Activated naive CD8-positive, alpha-beta T cell (primary cell): Measurements from ENCODE around the gene PAK5.

ENCODE experiments used
- H3K27ac Mint-ChIP-seq: one replicate; pipeline ENCODE4 v1.8.0; 2021; ENCODE audit warnings: mixed read lengths
- H3K27me3 Mint-ChIP-seq: one replicate; pipeline ENCODE4 v1.8.0; 2021; ENCODE audit warnings: mixed read lengths
- H3K36me3 Mint-ChIP-seq: one replicate; pipeline ENCODE4 v1.8.0; 2021; ENCODE audit warnings: mixed read lengths
- H3K4me1 Mint-ChIP-seq: one replicate; pipeline ENCODE4 v1.8.0; 2021; ENCODE audit warnings: low read depth, mixed read lengths
- H3K4me3 Mint-ChIP-seq: one replicate; pipeline ENCODE4 v1.8.0; 2021; ENCODE audit warnings: mild to moderate bottlenecking, mixed read lengths
- H3K9me3 Mint-ChIP-seq: one replicate; pipeline ENCODE4 v1.8.0; 2021; ENCODE audit warnings: low read depth, mixed read lengths

PAK5 gene

GRCh38 chr20:9743871-9744270 lies 95.0 kb downstream of the PAK5 start:
- Mint-ChIP-seq H3K4me3 (no peak overlapping the region), H3K27ac (no peak overlapping the region), H3K36me3 (no peaks in the 10 kb centered on the region), H3K9me3 (peaks cover 10% of the 10 kb centered on the region), H3K27me3 (no peaks in the 10 kb centered on the region), H3K4me1 (no peaks in the 10 kb centered on the region)

- Mint-ChIP-seq H3K27ac (no peak overlapping the region), H3K4me1 (no peaks in the 10 kb centered on the region), H3K4me3 (no peak overlapping the region), H3K36me3 (no peaks in the 10 kb centered on the region), H3K9me3 (peaks cover 10% of the 10 kb centered on the region), H3K27me3 (no peaks in the 10 kb centered on the region)
Observed at GRCh38 chr20:9742821-9743220, 96.1 kb downstream of the PAK5 start.

GRCh38 chr20:9741996-9742395 lies 96.9 kb downstream of the PAK5 start:
- H3K4me1 Mint-ChIP-seq: no peaks in the 10 kb centered on the region
- H3K9me3 Mint-ChIP-seq: peaks cover 13% of the 10 kb centered on the region
- H3K36me3 Mint-ChIP-seq: no peaks in the 10 kb centered on the region
- no peak overlapping the region for H3K4me3 Mint-ChIP-seq
- H3K27me3 Mint-ChIP-seq: no peaks in the 10 kb centered on the region
- H3K27ac Mint-ChIP-seq: no peak overlapping the region

GRCh38 chr20:9740486-9740885 lies 98.4 kb downstream of the PAK5 start:
- no peaks in the 10 kb centered on the region for H3K27me3 Mint-ChIP-seq
- H3K4me1 Mint-ChIP-seq: no peaks in the 10 kb centered on the region
- no peaks in the 10 kb centered on the region for H3K36me3 Mint-ChIP-seq
- H3K9me3 Mint-ChIP-seq: peaks cover 14% of the 10 kb centered on the region
- no peak overlapping the region for H3K4me3 Mint-ChIP-seq
- no peak overlapping the region for H3K27ac Mint-ChIP-seq

GRCh38 chr20:9739991-9740390 lies 98.9 kb downstream of the PAK5 start:
- no peaks in the 10 kb centered on the region for H3K36me3 Mint-ChIP-seq
- H3K27ac Mint-ChIP-seq: no peak overlapping the region
- no peak overlapping the region for H3K4me3 Mint-ChIP-seq
- no peaks in the 10 kb centered on the region for H3K27me3 Mint-ChIP-seq
- H3K4me1 Mint-ChIP-seq: no peaks in the 10 kb centered on the region
- H3K9me3 Mint-ChIP-seq: peaks cover 14% of the 10 kb centered on the region

GRCh38 chr20:9736373-9736772 lies 102.5 kb downstream of the PAK5 start:
- H3K9me3 Mint-ChIP-seq: peaks cover 8% of the 10 kb centered on the region
- no peaks in the 10 kb centered on the region for H3K4me1 Mint-ChIP-seq
- no peaks in the 10 kb centered on the region for H3K36me3 Mint-ChIP-seq
- no peaks in the 10 kb centered on the region for H3K27me3 Mint-ChIP-seq
- H3K27ac Mint-ChIP-seq: no peak overlapping the region
- no peak overlapping the region for H3K4me3 Mint-ChIP-seq

GRCh38 chr20:9723501-9724202 lies 115.2 kb downstream of the PAK5 start:
- no peak overlapping the region for H3K4me3 Mint-ChIP-seq
- no peak overlapping the region for H3K27ac Mint-ChIP-seq
- H3K27me3 Mint-ChIP-seq: no peaks in the 10 kb centered on the region
- H3K36me3 Mint-ChIP-seq: no peaks in the 10 kb centered on the region
- H3K9me3 Mint-ChIP-seq: no peaks in the 10 kb centered on the region
- no peaks in the 10 kb centered on the region for H3K4me1 Mint-ChIP-seq

- Mint-ChIP-seq H3K4me1 (no peaks in the 10 kb centered on the region), H3K36me3 (no peaks in the 10 kb centered on the region), H3K27me3 (no peaks in the 10 kb centered on the region), H3K9me3 (peaks cover 3% of the 10 kb centered on the region), H3K4me3 (no peak overlapping the region), H3K27ac (no peak overlapping the region)
Observed at GRCh38 chr20:9711872-9712271, 127.0 kb downstream of the PAK5 start.

GRCh38 chr20:9710685-9711084 lies 128.2 kb downstream of the PAK5 start:
- Mint-ChIP-seq H3K4me3 (no peak overlapping the region), H3K27me3 (no peaks in the 10 kb centered on the region), H3K9me3 (peaks cover 3% of the 10 kb centered on the region), H3K4me1 (no peaks in the 10 kb centered on the region), H3K36me3 (no peaks in the 10 kb centered on the region), H3K27ac (no peak overlapping the region)

GRCh38 chr20:9705722-9706476 lies 133.0 kb downstream of the PAK5 start:
- Mint-ChIP-seq H3K27me3 (no peaks in the 10 kb centered on the region), H3K4me3 (no peak overlapping the region), H3K4me1 (no peaks in the 10 kb centered on the region), H3K36me3 (no peaks in the 10 kb centered on the region), H3K27ac (no peak overlapping the region), H3K9me3 (peaks cover 3% of the 10 kb centered on the region)

GRCh38 chr20:9699181-9699580 lies 139.7 kb downstream of the PAK5 start:
- Mint-ChIP-seq H3K27me3 (no peaks in the 10 kb centered on the region), H3K9me3 (no peaks in the 10 kb centered on the region), H3K36me3 (no peaks in the 10 kb centered on the region), H3K27ac (no peak overlapping the region), H3K4me3 (no peak overlapping the region), H3K4me1 (no peaks in the 10 kb centered on the region)

GRCh38 chr20:9689041-9689440 lies 149.8 kb downstream of the PAK5 start:
- Mint-ChIP-seq H3K27me3 (no peaks in the 10 kb centered on the region), H3K4me1 (no peaks in the 10 kb centered on the region), H3K4me3 (no peak overlapping the region), H3K27ac (no peak overlapping the region), H3K36me3 (no peaks in the 10 kb centered on the region), H3K9me3 (no peaks in the 10 kb centered on the region)

GRCh38 chr20:9686866-9687265 lies 152.0 kb downstream of the PAK5 start:
- H3K27me3 Mint-ChIP-seq: no peaks in the 10 kb centered on the region
- H3K4me1 Mint-ChIP-seq: no peaks in the 10 kb centered on the region
- H3K4me3 Mint-ChIP-seq: no peak overlapping the region
- H3K36me3 Mint-ChIP-seq: no peaks in the 10 kb centered on the region
- H3K9me3 Mint-ChIP-seq: no peaks in the 10 kb centered on the region
- no peak overlapping the region for H3K27ac Mint-ChIP-seq

GRCh38 chr20:9686455-9686854 lies 152.4 kb downstream of the PAK5 start:
- Mint-ChIP-seq H3K36me3 (no peaks in the 10 kb centered on the region), H3K4me3 (no peak overlapping the region), H3K27ac (no peak overlapping the region), H3K4me1 (no peaks in the 10 kb centered on the region), H3K9me3 (no peaks in the 10 kb centered on the region), H3K27me3 (no peaks in the 10 kb centered on the region)

- no peak overlapping the region for H3K4me3 Mint-ChIP-seq
- H3K27ac Mint-ChIP-seq: no peak overlapping the region
- H3K27me3 Mint-ChIP-seq: no peaks in the 10 kb centered on the region
- no peaks in the 10 kb centered on the region for H3K36me3 Mint-ChIP-seq
- no peaks in the 10 kb centered on the region for H3K4me1 Mint-ChIP-seq
- no peaks in the 10 kb centered on the region for H3K9me3 Mint-ChIP-seq
Observed at GRCh38 chr20:9686001-9686400, 152.9 kb downstream of the PAK5 start.

GRCh38 chr20:9685011-9685410 lies 153.9 kb downstream of the PAK5 start:
- Mint-ChIP-seq H3K4me3 (no peak overlapping the region), H3K36me3 (no peaks in the 10 kb centered on the region), H3K9me3 (no peaks in the 10 kb centered on the region), H3K27ac (no peak overlapping the region), H3K4me1 (no peaks in the 10 kb centered on the region), H3K27me3 (no peaks in the 10 kb centered on the region)
